ENCODE results near the gene RNF25.

RNF25 gene

DNA sequence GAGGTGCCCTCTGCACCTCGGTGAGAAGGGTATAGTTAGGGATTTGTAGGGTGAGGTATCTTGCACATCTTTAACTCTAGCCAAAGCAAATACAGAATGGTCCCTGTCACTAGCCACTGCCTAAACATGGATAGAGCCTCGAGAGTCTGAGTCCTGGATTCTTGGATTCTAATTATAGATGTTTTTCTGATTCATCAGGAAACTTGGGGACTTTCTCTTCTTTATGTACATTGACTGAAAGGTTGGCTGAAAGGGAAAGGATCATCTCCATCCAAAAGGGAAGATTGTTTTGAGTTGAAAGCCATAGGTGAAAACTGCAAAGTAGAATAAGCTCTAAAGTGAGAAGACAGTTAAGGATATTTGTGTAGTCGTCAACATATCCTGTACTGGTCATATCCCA is 8.3 kb upstream of the RNF25 start:
- no peak for DNase-seq (ENCODE audit: low read depth)

GRCh38 chr2:218679119-218679518 is 7.3 kb upstream of the RNF25 start:
- no peak for DNase-seq (ENCODE audit: low read depth)

- no peak for DNase-seq (ENCODE audit: low read depth)
These were observed 627 bp downstream of the RNF25 start for GRCh38 chr2:218671097-218671653.

DNA sequence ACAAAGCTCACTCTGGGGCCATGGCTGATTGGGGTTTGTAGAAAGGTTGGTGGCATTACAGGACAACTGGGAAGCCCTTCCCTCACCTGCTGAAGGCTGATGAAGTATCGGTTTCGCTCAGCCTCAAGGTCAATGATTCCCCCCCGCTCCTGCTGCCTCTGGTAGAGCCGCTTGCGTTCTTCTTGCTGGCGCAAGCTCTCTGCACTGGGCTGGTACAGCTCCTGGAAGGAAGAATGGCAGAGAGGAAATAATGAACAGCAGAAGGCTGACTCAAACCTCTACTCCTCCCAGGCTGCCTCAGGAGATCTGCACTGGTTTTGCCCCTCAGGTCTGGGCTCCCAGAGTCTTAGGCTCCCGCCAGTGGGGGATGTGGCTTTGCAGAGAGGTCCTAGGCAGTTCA is 7.1 kb downstream of the RNF25 start:
- no peak for DNase-seq (ENCODE audit: low read depth)

- no peak for DNase-seq (ENCODE audit: low read depth)
These were observed 7.9 kb downstream of the RNF25 start for GRCh38 chr2:218663901-218664300.

DNA sequence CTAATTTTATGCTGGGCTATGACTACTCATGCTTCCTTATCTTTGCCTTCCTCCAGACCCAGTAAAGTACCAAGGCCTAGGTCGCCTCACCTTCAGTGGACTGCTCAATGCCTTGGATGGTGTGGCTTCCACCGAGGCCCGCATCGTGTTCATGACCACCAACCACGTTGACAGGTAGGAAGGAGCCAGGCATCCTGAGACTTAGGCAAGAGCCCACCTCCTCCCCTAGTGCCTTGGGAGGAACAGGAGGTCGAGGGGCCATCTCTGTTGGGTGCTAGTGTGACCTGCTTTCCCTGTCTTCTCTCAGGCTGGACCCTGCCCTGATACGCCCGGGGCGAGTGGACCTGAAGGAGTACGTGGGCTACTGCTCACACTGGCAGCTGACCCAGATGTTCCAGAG is 9.0 kb downstream of the RNF25 start:
- DNase-seq (ENCODE audit: low read depth), result no peak

GRCh38 chr2:218662377-218662776 is 9.4 kb downstream of the RNF25 start:
- DNase-seq (ENCODE audit: low read depth), result no peak

- no peak for DNase-seq (ENCODE audit: low read depth)
These were observed 11.8 kb downstream of the RNF25 start for GRCh38 chr2:218659988-218660358.

DNA sequence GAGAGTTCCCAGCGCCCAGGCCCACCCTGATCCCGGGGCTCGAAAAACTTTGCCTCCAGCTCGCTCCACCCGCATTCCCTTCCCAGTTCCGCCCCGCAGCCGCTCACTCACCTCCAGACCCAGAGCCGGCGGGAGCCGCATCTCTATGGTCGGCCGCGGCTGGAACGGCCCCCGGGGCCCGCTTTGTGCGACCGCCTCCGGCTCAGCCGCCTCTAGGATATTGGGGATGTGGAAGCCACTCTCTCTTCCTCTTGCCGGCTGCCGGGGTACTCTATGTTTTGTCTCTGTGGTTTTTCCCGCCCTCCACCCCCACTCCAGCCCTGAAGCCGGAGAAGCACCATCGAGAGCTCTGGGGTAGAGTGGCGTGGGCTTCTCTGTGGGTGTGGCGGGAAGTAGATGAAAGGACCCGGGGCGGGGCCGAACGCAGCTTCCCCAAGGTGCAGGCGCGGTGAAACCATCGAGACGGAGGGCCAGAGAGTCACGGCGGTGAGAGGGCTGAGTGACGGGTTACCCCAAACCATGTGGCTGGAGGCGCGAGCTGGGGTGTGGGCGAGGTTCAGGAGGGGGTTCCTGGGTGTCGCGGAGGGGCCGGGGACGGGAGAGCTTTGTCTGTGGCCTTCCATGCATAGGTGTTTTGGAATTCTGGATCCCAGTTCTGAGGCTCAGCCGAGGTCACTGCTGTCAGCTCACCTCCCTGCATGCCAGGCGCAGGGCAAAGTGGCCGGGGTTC is 12.4 kb downstream of the RNF25 start, which contains the start of the genes BCS1L and ZNF142:
TSS of gene BCS1L (plus strand) at position 426 of the 730 bp plus-strand sequence. CDS start 1,305 bp downstream, outside the sequence.
TSS of gene ZNF142 (minus strand) at position 366 of the 730 bp plus-strand sequence. CDS start 3,194 bp downstream, outside the sequence.
- peak; percentile 90 for DNase-seq (ENCODE audit: low read depth)

DNA sequence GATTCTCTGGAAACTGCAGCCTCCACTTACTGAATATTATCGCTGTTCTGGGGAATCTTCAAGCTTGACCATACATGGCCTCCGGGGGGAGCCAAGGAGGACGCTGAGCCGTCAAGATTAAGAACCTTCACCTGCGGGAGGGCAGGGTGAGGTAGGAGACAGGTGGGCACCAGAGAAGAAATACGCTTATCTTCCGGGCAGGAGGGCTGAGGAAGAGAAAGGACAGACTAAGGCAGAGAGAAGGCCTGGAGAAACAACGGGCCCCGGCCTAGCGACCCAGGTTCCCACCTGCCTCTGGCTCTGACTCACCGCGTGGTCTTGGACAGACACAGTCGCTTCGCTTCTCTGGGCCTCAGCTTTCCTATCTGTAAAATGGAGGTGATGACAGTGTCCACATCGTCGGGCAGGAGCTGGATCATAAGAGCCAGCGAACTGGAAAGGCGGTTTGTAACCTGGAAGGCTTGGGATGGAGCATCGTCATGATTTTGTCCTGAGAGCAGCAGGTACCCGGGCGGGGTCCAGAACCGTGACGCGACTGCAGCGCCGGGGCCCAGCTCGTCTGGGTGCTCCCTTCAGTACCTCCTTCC is 13.0 kb downstream of the RNF25 start:
- peak; percentile 12 for DNase-seq (ENCODE audit: low read depth)

DNA sequence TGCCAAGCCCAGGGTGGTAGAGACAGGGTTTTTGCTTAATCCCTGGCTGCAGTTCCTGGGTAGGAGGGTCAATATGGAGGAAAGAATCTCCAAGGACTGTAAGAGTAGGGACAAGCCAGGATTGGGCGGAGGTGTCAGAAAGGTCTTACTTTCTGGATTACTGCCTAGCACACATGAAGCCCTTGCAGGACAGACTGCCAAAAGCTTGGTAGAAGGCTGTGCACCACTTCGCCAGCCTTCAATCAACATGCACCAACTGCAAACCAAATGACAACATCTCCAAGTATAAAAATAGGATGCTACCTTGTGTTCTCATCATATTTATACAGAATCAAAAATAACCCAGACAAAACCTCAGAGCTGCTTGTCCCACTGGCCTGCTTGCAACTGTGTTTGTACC is 16.1 kb downstream of the RNF25 start:
- no peak for DNase-seq (ENCODE audit: low read depth)

DNA sequence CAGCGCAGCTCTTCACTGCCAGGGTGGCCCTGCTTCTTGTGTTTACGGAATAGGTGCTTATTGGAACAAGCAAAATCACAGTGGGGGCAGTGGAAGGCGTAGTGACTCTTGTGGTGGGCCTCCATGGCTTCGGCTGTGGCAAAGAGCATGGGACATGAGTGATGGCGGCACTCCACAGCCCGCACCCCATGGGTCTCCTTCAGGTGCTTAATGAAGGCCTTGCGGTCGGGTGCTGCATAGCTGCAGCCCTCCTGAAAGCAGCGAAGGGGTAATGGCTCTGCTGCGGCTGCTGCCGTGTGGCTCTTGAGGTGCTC is 23.1 kb downstream of the RNF25 start:
- DNase-seq (ENCODE audit: low read depth), result no peak

GRCh38 chr2:218648088-218648786 is 23.6 kb downstream of the RNF25 start:
- DNase-seq (ENCODE audit: low read depth), result peak; percentile 23

- DNase-seq (ENCODE audit: low read depth), result no peak
These were observed 26.7 kb downstream of the RNF25 start for GRCh38 chr2:218645126-218645525.

DNA sequence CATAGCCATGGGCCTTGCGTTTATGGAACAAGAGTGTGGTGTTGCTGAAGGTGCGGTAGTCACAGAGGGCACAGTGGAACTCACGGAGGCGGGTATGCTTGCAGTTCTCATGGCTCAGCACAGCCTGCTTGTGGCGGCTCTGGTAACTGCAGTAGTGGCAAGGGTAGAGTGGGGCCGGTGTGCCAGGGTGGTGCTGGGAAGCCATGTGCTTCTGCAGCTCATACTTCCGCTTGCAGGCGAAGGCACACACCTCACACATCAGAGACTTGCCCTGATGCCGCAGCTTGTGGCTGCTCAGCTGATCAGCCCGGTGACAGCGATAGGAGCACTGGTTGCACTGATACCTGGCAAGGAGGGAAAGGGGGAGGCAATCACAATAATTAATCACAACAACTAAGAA is 27.1 kb downstream of the RNF25 start:
- no peak for DNase-seq (ENCODE audit: low read depth)

- DNase-seq (ENCODE audit: low read depth), result no peak
These were observed 28.0 kb downstream of the RNF25 start for GRCh38 chr2:218643751-218644310.

- DNase-seq (ENCODE audit: low read depth), result no peak
These were observed 29.0 kb downstream of the RNF25 start for GRCh38 chr2:218642786-218643185.

DNA sequence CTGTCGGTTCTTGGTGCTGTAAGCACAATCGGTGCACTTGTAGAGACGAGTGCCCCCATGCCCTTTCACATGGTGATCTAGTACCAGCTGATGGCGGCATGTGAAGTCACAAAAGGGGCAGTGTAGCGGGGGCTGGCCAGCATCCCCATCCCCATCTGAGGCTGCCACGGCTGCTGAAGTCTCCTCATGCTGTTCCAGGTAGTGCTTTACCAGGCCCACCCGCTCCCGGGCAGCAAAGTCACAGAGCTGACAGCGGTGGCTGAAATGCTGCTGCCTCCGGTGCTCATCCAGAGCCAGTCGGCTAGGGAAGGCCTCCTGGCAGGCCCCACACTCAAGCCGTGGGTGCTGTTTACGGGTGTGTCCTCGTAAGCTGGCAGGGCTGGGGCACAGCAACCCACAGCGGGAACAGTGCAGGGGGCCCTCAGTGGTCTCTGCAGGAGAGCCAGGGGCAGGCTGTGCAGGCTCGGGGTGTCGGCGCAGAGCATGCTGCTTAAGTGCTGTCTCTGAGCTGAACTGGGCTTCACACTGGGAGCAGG is 29.6 kb downstream of the RNF25 start:
- no peak for DNase-seq (ENCODE audit: low read depth)

DNA sequence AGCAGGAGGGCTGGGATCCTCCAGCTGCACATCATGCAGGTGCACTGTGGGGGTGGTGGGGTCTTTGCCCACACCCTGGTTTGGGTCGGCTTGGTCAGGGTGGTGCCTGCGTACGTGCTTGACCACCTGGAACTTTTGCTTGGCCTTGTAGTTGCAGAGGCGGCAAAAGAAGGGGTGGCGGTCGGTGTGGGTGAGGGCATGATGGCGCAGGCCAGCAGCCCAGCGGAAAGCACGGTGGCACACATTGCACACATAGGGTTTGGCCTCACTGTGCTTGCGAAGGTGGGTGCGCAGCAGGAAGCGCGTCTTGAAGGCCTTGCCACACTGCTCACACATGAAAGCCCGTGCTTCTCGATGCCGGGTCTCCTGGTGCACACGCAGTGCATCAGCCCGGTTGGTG is 33.4 kb downstream of the RNF25 start:
- no peak for DNase-seq (ENCODE audit: low read depth)

DNA sequence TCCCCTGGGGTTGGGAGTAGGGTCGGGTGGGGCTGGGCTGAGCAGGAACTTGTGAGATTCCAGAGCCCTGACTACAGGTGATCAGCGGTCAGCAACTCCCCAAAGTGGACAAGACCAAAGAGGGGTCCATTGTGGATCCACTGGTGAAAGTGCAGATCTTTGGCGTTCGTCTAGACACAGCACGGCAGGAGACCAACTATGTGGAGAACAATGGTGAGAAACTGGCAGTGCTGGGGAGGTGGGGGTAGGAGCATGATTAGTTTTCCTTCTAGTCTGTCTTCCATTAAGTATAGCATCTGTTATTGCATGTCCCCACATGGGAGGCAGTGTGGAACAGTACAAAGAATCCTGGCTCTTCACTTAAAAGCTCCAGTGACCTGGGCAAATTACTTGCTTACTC is 36.1 kb downstream of the RNF25 start:
- DNase-seq (ENCODE audit: low read depth), result no peak

- no peak for DNase-seq (ENCODE audit: low read depth)
These were observed 40.0 kb downstream of the RNF25 start for GRCh38 chr2:218631837-218632236.

GRCh38 chr2:218627939-218628338 is 43.9 kb downstream of the RNF25 start:
- DNase-seq (ENCODE audit: low read depth), result no peak

Measured in stimulated activated CD8-positive, alpha-beta memory T cell treated with anti-CD3 and anti-CD28 coated beads, Interleukin-7, amount 100 ng/mL, for 24 hours (primary cell).